Left lobe of liver (tissue), 2 donors: ENCODE data around the gene TRAPPC2L. TPM values are rescaled to one million over a fixed set of nuclear protein-coding genes. Genes with fewer than 3 reads are reported as not detected.
"Not testable (repeated sequence)": the region's sequence is repeated elsewhere in the genome, so short reads cannot be mapped to it uniquely, and the experiment has no call there.

Source experiments
- ATAC-seq: fragments of 200-7000 bp; cut with Tn5 transposase; one replicate; pipeline ENCODE4 v1.9.1; 2020; ENCODE audit warnings: mild to moderate bottlenecking, moderate library complexity
- DNase-seq: peaks from one replicate; pipeline ENCODE4 v3.0.0-alpha.2; 2020; ENCODE audit warnings: low spot score
- total RNA-seq: library from RNA; stranded (reverse); gene quantifications from one replicate; pipeline ENCODE4 v1.2.1, GENCODE V29; 2021
- donor health status: DM: no; HTN: no; CAD: no; lungs with moderate emphysema.
- donor health status: DM: no; HTN: yes; CAD: no.

The TRAPPC2L gene
- total RNA-seq, 1 donor from 2014 or later, result 20.2 TPM

- DNase-seq, result no peak
- ATAC-seq, result no peak
Measured at GRCh38 chr16:88817785-88818574, 38.9 kb upstream of the TRAPPC2L start.

GRCh38 chr16:88818575-88818874 is 38.4 kb upstream of the TRAPPC2L start:
- DNase-seq, result no peak
- no peak for ATAC-seq

- ATAC-seq (no peak), DNase-seq (no peak)
Measured at GRCh38 chr16:88819126-88819525, 37.8 kb upstream of the TRAPPC2L start.

GRCh38 chr16:88820385-88821025 is 36.4 kb upstream of the TRAPPC2L start:
- no peak for DNase-seq
- ATAC-seq, result no peak

- no peak for DNase-seq
- no peak for ATAC-seq
Measured at GRCh38 chr16:88821168-88821850, 35.6 kb upstream of the TRAPPC2L start.

- DNase-seq (no peak), ATAC-seq (no peak)
Measured at GRCh38 chr16:88822281-88823040, 34.5 kb upstream of the TRAPPC2L start.

- DNase-seq, ATAC-seq: not testable (repeated sequence)
Measured at GRCh38 chr16:88823646-88824045, 33.3 kb upstream of the TRAPPC2L start.

- DNase-seq, result no peak
- no peak for ATAC-seq
Measured at GRCh38 chr16:88824256-88825077, 32.5 kb upstream of the TRAPPC2L start.

GRCh38 chr16:88825146-88825545 is 31.8 kb upstream of the TRAPPC2L start:
- ATAC-seq (no peak), DNase-seq (no peak)

- ATAC-seq (no peak), DNase-seq (no peak)
Measured at GRCh38 chr16:88826070-88826840, 30.7 kb upstream of the TRAPPC2L start.

- DNase-seq, result no peak
- ATAC-seq, result no peak
Measured at GRCh38 chr16:88827727-88828126, 29.2 kb upstream of the TRAPPC2L start.

GRCh38 chr16:88828711-88829110 is 28.2 kb upstream of the TRAPPC2L start:
- DNase-seq (no peak), ATAC-seq (no peak)

GRCh38 chr16:88830258-88830657 is 26.7 kb upstream of the TRAPPC2L start:
- DNase-seq (no peak), ATAC-seq (no peak)

- no peak for DNase-seq
- ATAC-seq, result no peak
Measured at GRCh38 chr16:88830783-88831182, 26.1 kb upstream of the TRAPPC2L start.

GRCh38 chr16:88831838-88832237 is 25.1 kb upstream of the TRAPPC2L start:
- no peak for DNase-seq
- no peak for ATAC-seq

GRCh38 chr16:88833086-88833485 is 23.8 kb upstream of the TRAPPC2L start:
- ATAC-seq (no peak), DNase-seq (no peak)

GRCh38 chr16:88834670-88835069 is 22.3 kb upstream of the TRAPPC2L start:
- ATAC-seq, result no peak

GRCh38 chr16:88835383-88835782 is 21.5 kb upstream of the TRAPPC2L start:
- DNase-seq (no peak), ATAC-seq (no peak)

More at GRCh38 chr16:88834670-88835069, 22.3 kb upstream of the TRAPPC2L start:
- no peak for DNase-seq

GRCh38 chr16:88835818-88836217 is 21.1 kb upstream of the TRAPPC2L start:
- no peak for ATAC-seq
- no peak for DNase-seq

- DNase-seq (no peak), ATAC-seq (no peak)
Measured at GRCh38 chr16:88836791-88837190, 20.1 kb upstream of the TRAPPC2L start.
